Calu3 (cell line): ENCODE data around the gene ZBTB32. TPM values are rescaled to one million over a fixed set of nuclear protein-coding genes. Genes with fewer than 3 reads are reported as not detected.

Source experiments
- BruUV-seq: library from RNA; stranded (reverse); fragments of 400-500 nt; replicated peaks from 2 replicates; lab custom pipeline; 2021; lab: Mats Ljungman, UMichigan
- CTCF ChIA-PET: fragments of 300-600 bp; sonication (Branson Sonifier 250); formaldehyde crosslinking; loops from one replicate; lab custom pipeline; 2022; ENCODE audit warnings: antibody characterized with exemption; lab: Charles Lee
- DNase-seq: peaks from one replicate; pipeline ENCODE4 v3.0.0; 2022
- H3K27ac Mint-ChIP-seq: one replicate; pipeline ENCODE4 v1.8.0; 2022; ENCODE audit warnings: mixed read lengths; ENCODE audit not compliant: unreplicated experiment
- H3K27me3 Mint-ChIP-seq: one replicate; pipeline ENCODE4 v1.8.0; 2022; ENCODE audit warnings: mixed read lengths; ENCODE audit not compliant: unreplicated experiment
- H3K36me3 Mint-ChIP-seq: one replicate; pipeline ENCODE4 v1.8.0; 2022; ENCODE audit warnings: mild to moderate bottlenecking, moderate library complexity, mixed read lengths; ENCODE audit not compliant: insufficient read depth, unreplicated experiment
- H3K4me1 Mint-ChIP-seq: one replicate; pipeline ENCODE4 v1.8.0; 2022; ENCODE audit warnings: mild to moderate bottlenecking, low read depth, mixed read lengths; ENCODE audit not compliant: unreplicated experiment
- H3K4me3 Mint-ChIP-seq: one replicate; pipeline ENCODE4 v1.8.0; 2022; ENCODE audit warnings: mild to moderate bottlenecking, low read depth, moderate library complexity, mixed read lengths; ENCODE audit not compliant: unreplicated experiment
- H3K9me3 Mint-ChIP-seq: one replicate; pipeline ENCODE4 v1.8.0; 2022; ENCODE audit warnings: low read depth, mixed read lengths; ENCODE audit not compliant: unreplicated experiment
- intact Hi-C: fragments of 100-400 bp; cut with micrococcal nuclease; formaldehyde crosslinking; loops from one replicate; pipeline ENCODE4 v1.10.0; 2022; ENCODE audit not compliant: unreplicated experiment
- total RNA-seq: library from RNA; stranded (reverse); gene quantifications from 2 replicates; pipeline ENCODE4 v1.2.3, GENCODE V29; 2022
- TF ChIP-seq, protein P1 (sequence below): fragments of 200-600 bp; IDR thresholded peaks from one replicate; pipeline ENCODE4 v1.8.0; 2022; ENCODE audit warnings: antibody characterized with exemption; ENCODE audit not compliant: unreplicated experiment

The ZBTB32 gene
- total RNA-seq, 1 experiment from 2014 or later = not detected

DNA sequence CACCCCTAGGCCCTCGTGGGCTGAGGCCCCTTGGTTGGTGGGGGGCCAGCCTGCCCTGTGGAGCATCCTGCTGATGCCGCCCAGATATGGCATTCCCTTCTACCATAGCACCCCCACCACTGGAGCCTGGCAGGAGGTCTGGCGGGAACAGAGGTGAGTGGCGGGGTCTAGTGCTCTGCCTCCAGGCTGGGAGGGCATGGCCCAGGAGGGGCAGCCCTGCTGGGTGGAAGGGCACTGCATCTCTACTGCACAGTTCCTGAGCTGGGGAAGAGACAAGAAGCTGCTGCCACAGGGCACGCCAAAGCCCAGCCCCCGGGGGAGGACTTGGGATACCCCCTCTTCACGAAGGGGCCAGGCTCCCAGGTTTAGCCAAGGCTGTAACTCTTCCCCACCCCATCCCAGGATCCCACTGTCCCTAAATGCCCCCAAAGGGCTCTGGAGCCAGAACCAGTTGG is 11.0 kb downstream of the ZBTB32 start:
- BruUV-seq = no TSS peak
- peaks cover 42% of the 10 kb centered on the region for H3K27me3 Mint-ChIP-seq
- H3K4me1 Mint-ChIP-seq = peaks cover 30% of the 10 kb centered on the region
- intact Hi-C loops = no loop called here
- TF ChIP-seq, protein P1, sequence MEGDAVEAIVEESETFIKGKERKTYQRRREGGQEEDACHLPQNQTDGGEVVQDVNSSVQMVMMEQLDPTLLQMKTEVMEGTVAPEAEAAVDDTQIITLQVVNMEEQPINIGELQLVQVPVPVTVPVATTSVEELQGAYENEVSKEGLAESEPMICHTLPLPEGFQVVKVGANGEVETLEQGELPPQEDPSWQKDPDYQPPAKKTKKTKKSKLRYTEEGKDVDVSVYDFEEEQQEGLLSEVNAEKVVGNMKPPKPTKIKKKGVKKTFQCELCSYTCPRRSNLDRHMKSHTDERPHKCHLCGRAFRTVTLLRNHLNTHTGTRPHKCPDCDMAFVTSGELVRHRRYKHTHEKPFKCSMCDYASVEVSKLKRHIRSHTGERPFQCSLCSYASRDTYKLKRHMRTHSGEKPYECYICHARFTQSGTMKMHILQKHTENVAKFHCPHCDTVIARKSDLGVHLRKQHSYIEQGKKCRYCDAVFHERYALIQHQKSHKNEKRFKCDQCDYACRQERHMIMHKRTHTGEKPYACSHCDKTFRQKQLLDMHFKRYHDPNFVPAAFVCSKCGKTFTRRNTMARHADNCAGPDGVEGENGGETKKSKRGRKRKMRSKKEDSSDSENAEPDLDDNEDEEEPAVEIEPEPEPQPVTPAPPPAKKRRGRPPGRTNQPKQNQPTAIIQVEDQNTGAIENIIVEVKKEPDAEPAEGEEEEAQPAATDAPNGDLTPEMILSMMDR = no peak
- DNase-seq = no peak
- peak overlapping the region; percentile 77 for H3K4me3 Mint-ChIP-seq
- H3K27ac Mint-ChIP-seq = peak overlapping the region; percentile 43
- H3K9me3 Mint-ChIP-seq = no peaks in the 10 kb centered on the region
- CTCF ChIA-PET = interaction anchor here (0.9 to 1.3 kb wide), 3 partner anchors 13 to 166 kb away, joined by 3 to 5 read pairs (median 4); no protein-coding TSS in a partner anchor
- peaks cover 44% of the 10 kb centered on the region for H3K36me3 Mint-ChIP-seq

GRCh38 chr19:35715981-35716800 is 11.8 kb downstream of the ZBTB32 start:
- peaks cover 30% of the 10 kb centered on the region for H3K4me1 Mint-ChIP-seq
- peaks cover 52% of the 10 kb centered on the region for H3K36me3 Mint-ChIP-seq
- H3K4me3 Mint-ChIP-seq = peak overlapping the region; percentile 77
- BruUV-seq = TSS peak; percentile 13
- TF ChIP-seq, protein P1 = no peak
- peak overlapping the region; percentile 45 for H3K27ac Mint-ChIP-seq
- H3K9me3 Mint-ChIP-seq = no peaks in the 10 kb centered on the region
- CTCF ChIA-PET = interaction anchor here (0.9 to 1.3 kb wide), 3 partner anchors 14 to 167 kb away, joined by 3 to 5 read pairs (median 4); no protein-coding TSS in a partner anchor
- H3K27me3 Mint-ChIP-seq = peaks cover 33% of the 10 kb centered on the region
- DNase-seq = peak; percentile 71
- intact Hi-C loops = loop anchor here (2.0 kb wide), 1 partner anchor 161 kb away; no protein-coding TSS in a partner anchor

DNA sequence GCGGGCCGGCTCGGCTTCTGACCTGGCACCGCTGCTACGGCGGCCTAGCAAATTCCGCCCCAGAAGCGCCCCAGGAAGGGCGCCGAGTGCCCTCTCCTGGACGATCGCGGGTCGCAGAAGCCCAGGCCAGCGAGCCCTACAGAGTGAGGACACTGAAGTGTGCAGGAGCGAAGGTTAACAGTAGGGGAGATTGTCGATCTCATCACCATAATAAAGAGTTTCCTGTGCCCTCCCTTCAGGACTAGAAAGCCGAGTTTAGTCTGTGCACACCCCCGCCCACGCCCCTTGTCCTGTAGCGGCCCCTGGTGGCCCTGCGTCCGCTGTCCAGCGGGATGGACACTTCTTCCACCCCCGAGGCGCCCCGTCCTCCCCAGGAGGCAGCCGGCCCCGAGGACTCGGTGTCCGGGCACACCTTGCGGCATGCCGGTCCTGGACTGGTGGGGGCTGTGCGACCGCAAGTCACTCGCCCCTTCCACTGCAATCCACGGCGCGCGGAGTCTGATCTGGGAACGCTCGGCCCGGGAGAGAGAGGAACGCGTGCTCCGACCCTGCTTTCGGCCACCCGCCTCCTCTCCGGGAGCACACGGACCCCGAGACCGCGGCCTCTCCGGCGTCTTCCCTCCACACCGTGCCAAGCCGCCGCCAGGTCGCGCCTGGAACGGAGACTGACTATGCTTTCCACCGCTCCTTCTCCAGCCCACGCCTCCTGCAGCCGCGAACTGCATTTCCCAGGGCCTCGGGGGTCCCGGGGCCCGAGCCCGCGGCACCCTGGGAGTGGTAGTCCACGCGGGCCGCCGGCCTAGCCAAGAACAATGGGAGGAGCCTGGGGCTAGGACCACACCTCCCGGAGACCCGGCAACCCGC is 12.7 kb downstream of the ZBTB32 start:
- H3K4me1 Mint-ChIP-seq = peaks cover 30% of the 10 kb centered on the region
- DNase-seq = peak; percentile 96
- CTCF ChIA-PET = interaction anchor here (1.0 kb wide), 1 partner anchor 25 kb away, joined by 4 read pairs; no protein-coding TSS in a partner anchor
- TF ChIP-seq, protein P1 = peak; percentile 97
- H3K9me3 Mint-ChIP-seq = no peaks in the 10 kb centered on the region
- peak overlapping the region; percentile 45 for H3K27ac Mint-ChIP-seq
- peaks cover 25% of the 10 kb centered on the region for H3K27me3 Mint-ChIP-seq
- intact Hi-C loops = loop anchor here (1.0 to 2.0 kb wide), 3 partner anchors 23 to 162 kb away; no protein-coding TSS in a partner anchor
- no TSS peak for BruUV-seq
- H3K36me3 Mint-ChIP-seq = peaks cover 60% of the 10 kb centered on the region
- peak overlapping the region; percentile 77 for H3K4me3 Mint-ChIP-seq
